Endothelial cell of umbilical vein (primary cell): Measurements from ENCODE around the gene GADL1. TPM values are rescaled to one million over a fixed set of nuclear protein-coding genes. Genes with fewer than 3 reads are reported as not detected.
A peak's percentile ranks its signal among the peaks of the same experiment; 100 is the strongest.

Experiments used
- BruUV-seq: library from RNA; stranded (reverse); fragments of 400-500 nt; replicated peaks from 2 replicates; lab custom pipeline; 2021; lab: Mats Ljungman, UMichigan
- CTCF ChIA-PET: fragments of 300-600, 350-600 bp; sonication (Branson Sonifier 250); formaldehyde crosslinking; loops from one replicate; lab custom pipeline; 2021; ENCODE audit warnings: antibody characterized with exemption, inconsistent platforms; lab: Charles Lee
- POLR2A ChIA-PET: fragments of 300-600, 350-600 bp; sonication (Branson Sonifier 250); formaldehyde crosslinking; loops from one replicate; lab custom pipeline; 2021; ENCODE audit warnings: antibody characterized with exemption, inconsistent platforms; lab: Charles Lee
- DNase-seq: peaks from one replicate; pipeline ENCODE4 v3.0.0-alpha.2; 2011; ENCODE audit warnings: low read depth, low spot score
- FAIRE-seq: peaks from 2 replicates; lab custom pipeline; 2011; peaks lifted over from hg19 to GRCh38; lab: Jason Lieb, UNC
- H2AFZ ChIP-seq: 2 replicates; pipeline ENCODE4 v1.6.0; 2012; ENCODE audit warnings: low read depth, low read length, control low read depth, inconsistent platforms
- H3K27ac ChIP-seq: 2 replicates; pipeline ENCODE4 v1.5.1; 2011; ENCODE audit warnings: low read depth, mild to moderate bottlenecking, control low read depth, low read length, moderate library complexity; ENCODE audit not compliant: insufficient read depth
- H3K27me3 ChIP-seq, 2 experiments: 2 replicates each; pipeline versions ENCODE4 v1.6.0 to v1.6.1; 2011; ENCODE audit warnings: low read length in 2 of 2, mixed read lengths in 1 of 2; ENCODE audit not compliant: control insufficient read depth in 2 of 2, insufficient read depth in 2 of 2
- H3K36me3 ChIP-seq, 2 experiments: 2 replicates in 1 of 2; 3 replicates in 1 of 2; pipeline ENCODE4 v1.5.1; 2011; ENCODE audit warnings: low read length in 2 of 2, mild to moderate bottlenecking in 1 of 2, moderate library complexity in 1 of 2; ENCODE audit not compliant: control insufficient read depth in 2 of 2, insufficient read depth in 2 of 2; ENCODE audit errors: extremely low read depth in 1 of 2
- H3K4me1 ChIP-seq: 3 replicates; pipeline ENCODE4 v1.5.1; 2011; ENCODE audit warnings: mild to moderate bottlenecking, low read length; ENCODE audit not compliant: control insufficient read depth, insufficient read depth; ENCODE audit errors: extremely low read depth
- H3K4me2 ChIP-seq: 2 replicates; pipeline ENCODE4 v1.6.1; 2011; ENCODE audit warnings: low read length, control low read depth, mixed read lengths; ENCODE audit not compliant: insufficient read depth
- H3K4me3 ChIP-seq, 3 experiments: fragments of 200-600 bp in 1 of 3; sonication (generic), shearing (Covaris generic) in 1 of 3; replicated peaks in 1 of 3; 2 replicates each; pipeline ENCODE4 v1.5.1; 2011 to 2016; ENCODE audit warnings: control low read depth in 3 of 3, low read length in 3 of 3, mild to moderate bottlenecking in 2 of 3, inconsistent platforms in 1 of 3, low read depth in 1 of 3, moderate library complexity in 1 of 3; ENCODE audit not compliant: insufficient read depth in 1 of 3
- H3K79me2 ChIP-seq: 2 replicates; pipeline ENCODE4 v1.6.0; 2012; ENCODE audit warnings: low read length, inconsistent platforms; ENCODE audit not compliant: control insufficient read depth, insufficient read depth
- H3K9ac ChIP-seq: replicated peaks from 2 replicates; pipeline ENCODE3; 2011; ENCODE audit warnings: low read length, control low read depth; ENCODE audit not compliant: insufficient read depth; ENCODE audit errors: extremely low read depth
- H3K9me1 ChIP-seq: replicated peaks from 3 replicates; pipeline ENCODE4 v1.6.0; 2011; ENCODE audit warnings: mild to moderate bottlenecking, low read length; ENCODE audit not compliant: control insufficient read depth, insufficient read depth; ENCODE audit errors: extremely low read depth
- H3K9me3 ChIP-seq: replicated peaks from 2 replicates; pipeline ENCODE4 v1.5.1; 2012; ENCODE audit warnings: low read length, inconsistent platforms; ENCODE audit not compliant: control insufficient read depth, insufficient read depth
- H4K20me1 ChIP-seq: replicated peaks from 2 replicates; pipeline ENCODE3; 2011; ENCODE audit warnings: mild to moderate bottlenecking, low read length; ENCODE audit not compliant: control insufficient read depth, insufficient read depth; ENCODE audit errors: extremely low read depth
- CTCF ChIP-seq, 2 donors: IDR thresholded peaks; 1 replicate in 1 of 2; 2 replicates in 1 of 2; pipeline ENCODE4 v1.5.1; 2011; ENCODE audit warnings: low read length in 2 of 2, mild to moderate bottlenecking in 2 of 2, moderate library complexity in 2 of 2, control low read depth in 1 of 2, inconsistent platforms in 1 of 2, low read depth in 1 of 2; ENCODE audit not compliant: insufficient read depth in 1 of 2; ENCODE audit errors: extremely low read depth in 1 of 2
- GATA2 ChIP-seq: IDR thresholded peaks from 2 replicates; pipeline ENCODE4 v1.7.0; 2011; ENCODE audit warnings: low read depth, mild to moderate bottlenecking, moderate library complexity, mixed read lengths, low read length; ENCODE audit not compliant: insufficient read length, insufficient read depth
- JUN ChIP-seq: IDR thresholded peaks from 2 replicates; pipeline ENCODE4 v1.6.1; 2011; ENCODE audit warnings: borderline replicate concordance, low read depth; ENCODE audit not compliant: insufficient read length, insufficient read depth
- dilution Hi-C: fragments of 300-500 bp; cut with MboI; formaldehyde crosslinking; loops from one replicate; pipeline ENCODE4 v1.15.0; 2019; ENCODE audit warnings: low sequenced_read_pairs; ENCODE audit not compliant: extremely low pct_ligation_motif_present
- intact Hi-C: fragments of 100-400 bp; cut with micrococcal nuclease; formaldehyde crosslinking; loops from one replicate; pipeline ENCODE4 v1.10.0; 2022
- polyA plus RNA-seq, 4 experiments: library from polyadenylated mRNA; depleted of rRNA in 3 of 4; stranded (reverse) in 3 of 4; unstranded in 1 of 4; fragments of >200 nt; gene quantifications; 2 replicates each; pipeline versions ENCODE4 v1.2.1 to v1.2.3, GENCODE V29; 2011 to 2012; ENCODE audit warnings: missing spikeins in 1 of 4
- total RNA-seq: library from RNA; stranded (reverse); gene quantifications from 2 replicates; pipeline ENCODE4 v1.2.3, GENCODE V29; 2021

Gene GADL1
- total and polyA plus RNA-seq, 2 donors (not counting 3 experiments of a cell fraction or from before 2014, with no cell fraction given): not detected

- Histone ChIP-seq H3K4me3 (no peak overlapping the region), H3K79me2 (peaks cover 31% of the 10 kb centered on the region), H3K4me2 (no peak overlapping the region), H4K20me1 (no peaks in the 10 kb centered on the region), H3K27ac (peak overlapping the region; percentile 57), H2AFZ (no peak overlapping the region), H3K27me3 (no peaks in the 10 kb centered on the region), H3K9me3 (no peaks in the 10 kb centered on the region), H3K4me1 (peaks cover 67% of the 10 kb centered on the region), H3K9me1 (no peaks in the 10 kb centered on the region), H3K36me3 (peaks cover 36 to 67% of the 10 kb centered on the region in 2 experiments), H3K9ac (peak overlapping the region; percentile 12)
- dilution Hi-C loops: no loop called here
- peak; percentile 36 for TF ChIP-seq GATA2
- no peak for TF ChIP-seq JUN
- ChIA-PET POLR2A (interaction anchor here (0.5 to 1.2 kb wide), 7 partner anchors 9 to 348 kb away, joined by 3 to 8 read pairs (median 6); partner anchors contain the start of gene TGFBR2), CTCF (interaction anchor here (0.7 to 4.2 kb wide), 13 partner anchors 8 to 649 kb away, joined by 3 to 42 read pairs (median 3); partner anchors contain the start of gene TGFBR2)
- FAIRE-seq (no peak), DNase-seq (peak; percentile 58)
- intact Hi-C loops: no loop called here
- TSS peak; percentile 64 for BruUV-seq
These were observed 203.1 kb downstream of the GADL1 start for GRCh38 chr3:30691249-30691880.

GRCh38 chr3:30690199-30690598 is 204.3 kb downstream of the GADL1 start:
- FAIRE-seq: no peak
- H3K36me3 ChIP-seq: peaks cover 30 to 65% of the 10 kb centered on the region in 2 experiments
- peaks cover 79% of the 10 kb centered on the region for H3K4me1 ChIP-seq
- DNase-seq: no peak
- no peak for TF ChIP-seq CTCF (IDR thresholded peaks at IDR 0.05; ENCODE audit: extremely low read depth in 1 of 2, insufficient read depth in 1 of 2, low read depth in 1 of 2, low read length in 2 of 2)
- H2AFZ ChIP-seq: no peak overlapping the region
- no peaks in the 10 kb centered on the region for H3K9me3 ChIP-seq
- BruUV-seq: no TSS peak
- CTCF ChIA-PET: interaction anchor here (1.4 to 1.8 kb wide), 2 partner anchors 9 to 491 kb away, joined by 3 to 5 read pairs; no protein-coding TSS in a partner anchor
- H3K4me2 ChIP-seq: no peak overlapping the region
- H3K9me1 ChIP-seq: no peaks in the 10 kb centered on the region
- intact Hi-C loops: no loop called here
- H3K27me3 ChIP-seq: no peaks in the 10 kb centered on the region
- no peak overlapping the region for H3K4me3 ChIP-seq
- H3K27ac ChIP-seq: peak overlapping the region; percentile 86
- dilution Hi-C loops: no loop called here
- no peaks in the 10 kb centered on the region for H4K20me1 ChIP-seq
- H3K9ac ChIP-seq: no peak overlapping the region
- POLR2A ChIA-PET: no interaction called here
- peaks cover 43% of the 10 kb centered on the region for H3K79me2 ChIP-seq
